Measurements from ENCODE around the gene ADRA1B.

- TF ChIP-seq CTCF (IDR thresholded peaks at IDR 0.05) (no peak), POLR2A (IDR thresholded peaks at IDR 0.05) (no peak)
These were observed 9.8 kb upstream of the ADRA1B start for GRCh38 chr5:159906463-159906862.
